NCI-H748 (cell line): ENCODE data around the gene FAIM2.
"Not testable (repeated sequence)": the region's sequence is repeated elsewhere in the genome, so short reads cannot be mapped to it uniquely, and the experiment has no call there.

ENCODE experiments used
- DNase-seq: peaks from one replicate; lab custom pipeline; 2025; ENCODE audit not compliant: unreplicated experiment; lab: John Stamatoyannopoulos, UW

The FAIM2 gene

DNA sequence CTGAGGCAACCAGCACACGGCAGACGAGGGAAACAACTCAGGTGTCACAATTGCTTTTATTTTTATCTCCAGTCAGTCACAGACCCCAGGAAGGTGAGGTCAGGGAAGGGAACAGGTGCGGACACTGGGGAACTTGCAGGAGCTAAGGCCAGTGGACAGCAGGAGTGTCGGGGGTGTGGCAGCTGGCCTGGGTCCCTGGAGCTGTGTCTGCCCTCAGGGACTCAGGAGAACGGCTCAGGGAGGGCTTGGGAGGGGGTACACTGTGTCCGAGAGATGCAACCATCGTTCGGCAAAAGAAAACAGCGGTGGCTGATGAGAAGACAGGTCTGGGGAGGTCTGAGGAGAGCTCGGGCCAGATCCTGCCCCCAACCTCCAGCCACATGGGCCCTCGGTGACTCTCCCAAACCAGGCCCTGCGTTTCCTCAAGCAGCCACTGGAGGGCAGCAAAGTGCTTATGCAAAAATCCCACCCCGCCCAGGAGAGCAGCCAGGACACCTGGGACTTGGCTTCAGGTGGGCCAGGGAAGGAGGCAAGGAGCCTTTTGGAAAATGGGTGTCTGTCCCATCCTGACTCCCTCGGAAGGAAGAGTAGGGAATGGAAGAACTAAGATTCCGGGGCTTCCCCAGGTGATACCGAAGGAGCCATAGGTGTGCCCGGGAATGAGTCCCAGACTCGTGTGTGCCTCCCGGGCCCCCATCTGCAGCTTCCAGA lies 36.7 kb downstream of the FAIM2 start:
- DNase-seq: peak; percentile 61

DNA sequence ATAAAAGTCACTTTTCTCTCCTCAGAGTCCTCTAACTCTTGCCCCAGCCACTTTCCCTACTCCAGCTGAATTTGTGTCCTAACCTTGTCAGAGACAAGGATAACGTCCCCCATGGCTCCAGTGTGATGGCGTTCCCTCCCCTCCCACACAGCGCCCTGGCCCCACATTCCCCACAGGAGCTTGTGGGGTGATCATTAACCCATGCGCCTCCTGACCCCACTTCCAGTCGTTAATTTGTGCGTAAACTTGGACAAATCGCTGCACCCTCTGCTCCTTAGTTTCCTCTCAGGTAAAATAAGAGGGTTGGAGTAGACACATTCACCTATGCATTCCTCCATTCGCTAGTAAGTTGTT lies 37.9 kb downstream of the FAIM2 start:
- DNase-seq: no peak

DNA sequence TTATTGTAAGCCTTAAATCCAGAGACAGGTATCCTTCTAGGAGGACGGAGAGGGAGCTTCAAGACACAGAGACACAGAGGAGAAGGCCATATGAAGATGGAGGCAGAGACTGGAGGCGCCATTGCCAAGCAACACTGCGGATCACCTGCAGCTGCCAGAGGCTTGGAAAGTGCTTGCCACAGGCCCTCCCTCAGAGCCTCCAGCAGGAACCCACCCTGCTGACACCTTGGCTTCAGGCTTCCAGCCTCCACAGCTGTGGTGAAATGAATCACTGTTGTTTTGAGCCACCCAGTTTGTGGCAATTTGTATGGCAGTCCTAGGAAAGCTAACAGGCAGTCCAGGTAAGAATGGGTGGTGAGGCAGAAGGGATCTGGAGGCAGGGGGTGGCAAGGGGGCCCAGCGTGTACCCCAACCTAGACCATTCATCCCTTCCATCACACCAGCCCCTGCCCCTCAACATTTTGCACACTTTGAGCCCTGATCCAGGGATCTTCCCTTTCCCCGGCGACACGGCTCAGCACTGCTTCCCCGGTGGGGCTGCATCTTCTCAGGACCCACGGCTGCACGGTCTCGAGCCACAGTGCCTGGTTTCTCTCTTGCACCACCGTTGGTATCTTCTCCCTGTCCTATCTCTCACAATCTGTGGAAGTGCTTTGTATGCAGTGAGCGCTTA lies 38.5 kb downstream of the FAIM2 start:
- DNase-seq: no peak

DNA sequence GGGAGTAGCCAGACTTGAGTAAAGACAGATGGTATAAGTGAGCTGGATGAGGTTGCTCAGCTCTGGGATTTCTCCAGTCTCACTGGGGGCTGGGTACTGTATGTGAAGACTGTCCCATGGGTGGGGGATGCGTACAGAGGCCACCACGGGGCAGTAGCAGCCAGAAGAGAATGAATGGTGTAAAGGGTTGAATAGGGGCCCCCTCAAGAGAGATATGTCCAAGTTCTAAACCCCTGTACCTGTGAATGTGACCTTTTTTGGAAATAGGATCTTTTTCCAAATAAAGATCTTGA lies 39.0 kb downstream of the FAIM2 start:
- no peak for DNase-seq

DNA sequence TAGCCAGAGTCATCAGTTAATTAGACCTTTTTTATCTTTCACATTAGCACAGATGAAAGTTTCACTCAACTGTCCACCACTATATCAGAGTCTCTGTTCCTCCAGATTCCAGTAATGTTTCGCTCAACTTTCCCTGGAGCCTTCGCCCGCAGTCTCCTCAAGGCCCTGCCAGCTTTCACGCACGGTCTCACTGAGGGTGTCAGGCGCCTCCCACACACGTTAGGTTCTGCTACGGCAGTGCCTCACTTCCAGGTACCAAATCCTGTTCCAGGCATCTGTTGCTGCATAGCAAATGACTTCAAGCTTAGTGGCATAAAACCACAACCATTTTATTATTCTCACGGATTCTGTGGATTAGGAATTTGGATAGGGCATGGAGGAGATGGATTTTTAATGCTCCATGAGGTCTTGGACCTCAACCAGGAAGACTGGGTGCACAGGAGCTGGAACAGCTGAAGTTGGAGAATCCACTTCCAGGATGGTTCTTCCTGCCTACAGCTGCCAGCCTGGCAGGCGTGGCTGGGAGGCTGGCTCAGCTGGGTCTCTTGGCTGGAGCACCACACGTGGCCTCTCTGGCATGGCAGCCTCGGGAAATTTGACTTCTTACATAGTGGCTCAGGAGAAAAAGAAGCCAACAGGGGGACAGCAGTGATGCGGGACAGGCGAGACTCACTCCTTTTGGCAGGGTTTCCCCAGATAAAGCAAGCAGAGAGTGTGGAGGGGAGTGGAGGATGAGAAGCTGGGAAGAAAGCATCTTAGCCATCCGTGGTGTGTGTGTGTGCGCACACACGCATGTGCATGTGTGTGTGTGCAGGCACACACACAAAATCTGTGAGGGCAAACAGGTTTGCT lies 39.5 kb downstream of the FAIM2 start:
- DNase-seq: no peak

DNA sequence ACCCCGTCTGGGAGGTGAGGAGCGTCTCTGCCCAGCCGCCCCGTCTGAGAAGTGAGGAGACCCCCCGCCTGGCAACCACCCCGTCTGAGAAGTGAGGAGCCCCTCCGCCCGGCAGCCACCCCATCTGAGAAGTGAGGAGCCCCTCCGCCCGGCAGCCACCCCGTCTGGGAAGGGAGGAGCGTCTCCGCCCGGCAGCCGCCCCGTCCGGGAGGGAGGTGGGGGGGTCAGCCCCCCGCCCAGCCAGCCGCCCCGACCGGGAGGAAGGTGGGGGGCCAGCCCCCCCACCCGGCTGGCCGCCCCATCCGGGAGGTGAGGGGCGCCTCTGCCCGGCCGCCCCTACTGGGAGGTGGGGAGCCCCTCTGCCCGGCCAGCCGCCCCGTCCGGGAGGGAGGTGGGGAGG lies 42.8 kb downstream of the FAIM2 start:
- not testable (repeated sequence) for DNase-seq

DNA sequence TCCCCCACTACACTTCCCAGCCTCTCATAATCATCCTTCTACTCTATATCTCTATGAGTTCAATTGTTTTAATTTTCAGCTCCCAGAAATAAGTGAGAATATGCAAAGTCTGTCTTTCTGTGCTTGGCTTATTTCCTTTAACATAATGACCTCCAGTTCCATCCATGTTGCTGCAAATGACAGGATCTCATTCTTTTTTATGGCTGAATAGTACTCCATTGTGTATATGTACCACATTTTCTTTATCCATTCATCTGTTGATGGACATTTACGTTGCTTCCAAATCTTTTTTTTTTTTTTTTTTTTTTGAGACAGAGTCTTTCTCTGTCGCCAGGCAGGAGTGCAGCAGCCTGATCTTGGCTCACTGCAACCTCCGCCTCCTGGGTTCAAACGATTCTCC lies 47.8 kb downstream of the FAIM2 start:
- not testable (repeated sequence) for DNase-seq

DNA sequence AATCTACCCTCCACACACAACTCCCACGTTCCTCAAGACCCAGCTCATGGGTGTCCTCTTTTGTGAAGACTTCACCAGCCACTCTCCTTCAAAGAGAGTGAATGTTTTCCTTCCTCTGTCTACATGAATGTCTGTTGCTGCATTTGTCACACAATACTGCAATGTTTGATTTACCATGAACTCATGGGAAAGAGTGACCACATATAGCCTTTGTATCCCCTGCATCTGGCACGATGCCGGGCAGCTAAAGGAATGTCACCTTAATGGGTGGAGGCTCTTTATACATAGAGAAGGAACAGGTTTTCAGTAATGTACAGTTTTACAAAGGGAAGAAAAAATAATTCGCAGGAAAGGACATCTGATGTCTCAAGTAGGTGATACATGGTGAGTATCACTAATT lies 48.7 kb downstream of the FAIM2 start:
- no peak for DNase-seq

DNA sequence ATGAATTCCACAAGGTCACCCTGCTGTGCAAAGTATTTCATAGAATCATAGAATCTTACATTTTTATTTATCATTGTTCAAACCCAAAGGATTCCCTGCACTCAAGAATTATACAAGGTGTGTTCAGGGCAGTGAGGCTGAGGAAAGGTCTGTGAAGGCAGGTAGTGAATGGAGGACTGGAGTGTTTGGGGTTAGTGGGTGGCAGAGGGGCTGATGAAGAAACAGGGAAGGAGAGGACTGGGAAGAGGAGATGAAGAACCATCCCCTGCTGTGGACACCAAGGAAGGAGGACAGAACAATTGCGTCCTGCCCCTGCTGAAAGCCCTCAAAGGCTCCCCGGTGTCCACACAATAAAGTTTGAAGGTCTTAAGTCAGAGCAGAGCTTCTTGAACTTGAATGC lies 50.0 kb downstream of the FAIM2 start:
- no peak for DNase-seq

DNA sequence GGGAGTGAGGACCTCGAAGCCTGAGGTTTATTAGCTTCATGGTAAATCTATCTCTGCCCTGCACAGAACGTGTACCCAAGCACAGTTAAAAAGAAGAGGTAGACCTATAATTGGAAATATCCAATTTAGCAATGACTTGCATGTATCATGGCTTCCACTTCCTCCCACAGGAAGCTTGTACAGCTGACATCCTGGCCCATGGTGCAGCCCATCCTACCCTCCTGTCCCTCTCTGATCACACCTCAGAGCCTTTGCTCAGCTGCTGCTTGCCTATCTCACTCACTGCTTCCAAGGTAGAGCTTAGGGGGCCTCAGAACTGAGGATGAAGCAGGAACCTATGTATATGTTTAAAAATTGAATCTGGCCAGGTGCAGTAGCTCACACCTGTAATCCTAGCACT lies 56.5 kb downstream of the FAIM2 start:
- DNase-seq: no peak

DNA sequence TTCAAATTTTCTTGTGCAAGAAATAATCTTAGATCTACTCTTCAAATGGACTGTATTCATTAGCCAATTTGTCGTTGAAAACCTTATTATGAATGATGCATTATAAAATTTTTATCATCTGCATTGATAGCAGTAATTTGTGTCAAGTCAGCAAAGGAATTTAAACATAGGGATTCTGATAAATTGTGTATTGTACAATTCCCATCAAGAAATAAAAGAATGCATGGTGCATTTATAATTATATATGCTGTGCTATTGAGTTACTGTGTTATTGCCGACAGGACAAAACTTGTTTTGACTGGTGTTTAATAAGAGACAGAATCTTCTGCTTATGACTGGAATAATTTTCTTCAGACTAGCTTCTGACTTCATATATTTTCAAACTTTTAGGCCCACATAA lies 57.7 kb downstream of the FAIM2 start:
- no peak for DNase-seq

DNA sequence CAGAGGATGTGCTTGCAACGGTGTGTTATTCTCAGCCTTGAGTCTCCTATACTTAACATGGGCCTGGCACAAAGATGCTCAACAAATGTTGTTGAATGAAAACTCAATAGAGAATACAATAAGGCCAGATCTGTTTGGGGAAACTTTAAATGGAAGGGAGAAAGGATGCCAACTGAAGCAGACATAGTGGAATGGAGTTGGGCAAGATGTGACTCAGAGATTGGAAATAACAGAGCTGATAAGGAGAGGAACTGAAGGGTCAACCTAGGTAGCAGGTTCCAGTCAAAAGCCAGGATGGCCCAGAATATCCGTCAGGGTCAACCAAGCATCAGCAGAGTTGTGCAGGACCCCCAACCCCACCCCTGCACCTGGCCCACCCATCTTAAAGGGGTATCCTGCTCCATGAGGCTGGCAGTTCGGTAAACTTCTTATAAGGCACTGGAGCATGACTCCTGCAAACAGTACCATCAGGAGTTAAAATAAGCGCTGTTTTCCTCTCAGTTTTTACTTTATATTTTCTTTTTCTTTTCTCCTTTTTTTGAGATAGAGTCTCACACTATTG lies 59.7 kb downstream of the FAIM2 start:
- DNase-seq: no peak

DNA sequence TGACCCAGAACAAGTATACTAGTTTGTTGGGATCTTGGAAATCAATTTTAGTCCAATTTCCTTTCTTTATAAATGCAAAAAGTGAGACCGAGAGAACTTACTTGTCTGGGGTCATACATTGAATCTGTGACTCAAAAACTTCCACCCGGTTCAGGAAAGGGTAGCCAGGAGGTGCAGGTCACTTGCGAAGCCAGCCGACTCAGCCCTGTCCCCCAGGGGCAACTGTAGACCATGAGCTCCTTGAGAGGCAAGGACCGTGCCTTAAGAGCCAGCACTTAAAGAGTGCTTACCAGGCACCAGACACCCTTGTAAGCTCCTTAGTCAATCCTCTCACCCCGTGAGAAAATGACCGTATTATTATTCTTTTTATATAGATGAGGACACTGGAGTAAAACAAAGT lies 60.3 kb downstream of the FAIM2 start:
- no peak for DNase-seq

DNA sequence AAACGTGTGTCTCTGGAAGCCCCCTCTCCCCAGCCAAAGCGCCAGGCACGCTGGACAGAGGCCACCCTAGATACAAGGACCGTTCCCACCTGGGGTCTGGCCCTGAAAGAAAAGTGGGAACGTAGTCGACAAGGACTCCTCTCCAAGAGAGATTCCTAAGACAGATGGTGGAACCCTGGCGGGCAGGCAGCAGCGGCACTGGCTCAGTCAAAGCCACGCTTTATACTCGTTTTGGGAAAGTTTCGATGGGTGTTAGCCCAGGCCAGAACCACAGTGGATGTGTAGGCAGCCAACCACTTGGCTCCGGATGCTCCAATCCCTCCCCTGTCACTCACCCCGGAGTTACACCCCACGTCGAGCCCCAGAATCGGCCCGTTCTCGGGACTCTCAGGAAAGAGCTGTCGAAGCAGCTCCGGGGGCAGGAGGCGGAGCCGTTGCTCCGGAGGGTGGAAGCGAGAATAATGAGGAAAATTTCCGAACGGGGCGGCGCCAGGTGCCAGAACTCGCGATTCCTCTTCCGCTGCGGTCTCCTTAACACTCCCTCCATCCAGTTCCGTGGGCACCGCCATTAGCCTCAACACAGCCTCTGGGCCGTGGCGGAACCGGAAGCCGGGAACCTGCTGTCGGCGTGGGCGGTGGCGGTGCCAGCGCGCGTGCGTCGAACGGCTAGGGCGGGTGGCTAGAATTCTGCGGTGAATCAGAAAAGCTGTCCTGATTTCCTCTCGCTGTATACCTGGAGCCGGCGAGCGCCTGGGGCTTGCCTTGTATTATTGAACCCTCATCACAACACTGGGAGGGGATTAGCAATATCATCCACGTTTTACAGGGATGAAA lies 61.0 kb downstream of the FAIM2 start, which contains the start of gene BCDIN3D:
BCDIN3D (minus strand) TSS at position 588 of the 834 bp plus-strand sequence; CDS start at position 569, 19 bp downstream.
- peak; percentile 92 for DNase-seq

DNA sequence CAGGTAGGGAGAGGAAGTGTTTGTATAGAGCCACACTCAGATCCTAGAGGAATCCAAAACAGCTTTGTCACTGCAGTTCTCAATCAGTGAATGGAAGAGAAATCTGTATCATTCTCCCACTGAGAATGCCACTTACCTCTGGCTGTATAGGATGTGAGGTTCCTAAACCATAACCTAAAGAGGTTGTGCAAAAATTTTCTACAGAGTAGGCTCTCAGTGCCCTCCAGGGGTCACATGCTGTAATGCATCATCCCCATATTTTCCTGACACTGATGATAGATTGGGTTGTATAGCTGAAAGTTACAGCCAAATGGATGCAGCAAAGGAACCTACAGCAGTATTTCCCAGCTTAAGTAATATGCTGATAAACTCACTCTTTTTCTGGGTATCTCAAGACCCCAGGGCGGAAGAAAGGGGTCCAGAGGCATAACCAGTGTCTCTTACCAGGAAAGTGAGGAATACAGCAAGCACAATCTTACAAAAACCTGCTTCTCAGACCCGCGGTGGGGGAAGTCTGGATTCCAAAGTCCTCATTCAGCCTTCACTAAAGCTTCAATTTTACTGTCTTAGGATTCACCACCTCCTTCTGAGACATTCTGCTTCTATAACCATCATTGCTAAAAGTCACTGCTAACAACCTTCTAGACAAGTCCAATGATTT lies 64.6 kb downstream of the FAIM2 start:
- peak; percentile 58 for DNase-seq

DNA sequence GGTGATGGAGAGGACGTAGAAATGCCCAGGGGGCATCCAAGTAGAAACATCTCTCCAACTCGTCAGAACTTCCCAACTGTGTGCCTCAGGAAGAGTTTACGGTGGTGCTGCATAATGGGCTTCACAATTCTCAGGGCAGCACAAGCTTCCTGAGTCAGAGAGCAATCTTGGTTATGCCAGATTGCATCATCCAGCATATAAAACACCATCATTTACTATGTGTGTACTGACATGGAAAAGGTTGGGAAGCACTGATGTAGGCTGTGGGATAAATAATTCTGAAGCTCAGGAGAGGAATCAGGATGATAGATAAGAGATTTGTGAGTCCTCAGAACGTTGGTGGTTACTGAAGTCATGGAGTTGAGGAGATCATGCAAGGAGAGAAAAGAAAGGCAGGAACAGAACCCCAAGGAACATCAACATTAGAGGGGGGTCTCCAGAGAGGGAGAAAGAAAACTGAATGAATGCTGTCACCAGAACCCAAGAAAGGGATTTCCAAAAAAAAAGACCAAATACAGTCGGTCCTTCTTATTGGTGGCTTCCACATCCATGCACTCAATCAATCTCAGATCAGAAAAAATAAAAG lies 70.8 kb downstream of the FAIM2 start:
- DNase-seq: no peak

DNA sequence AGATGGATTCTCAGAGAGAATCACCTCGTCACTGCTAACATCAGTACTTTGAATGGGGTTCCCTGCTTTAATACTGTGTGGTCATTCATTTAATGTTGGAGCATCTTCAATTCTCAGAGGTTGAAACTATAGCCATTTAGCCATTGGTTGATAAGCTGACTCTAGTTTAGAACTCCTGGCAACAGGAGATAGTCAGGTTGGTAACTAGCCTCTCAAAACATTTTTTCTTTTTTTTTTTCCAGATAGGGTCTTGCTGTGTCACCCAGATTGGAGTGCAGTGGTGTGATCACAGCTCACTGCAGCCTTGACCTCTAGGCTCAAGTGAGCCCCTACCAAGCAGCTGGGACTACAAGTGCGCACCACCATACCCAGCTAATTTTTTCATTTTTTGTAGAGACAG lies 72.0 kb downstream of the FAIM2 start:
- DNase-seq: no peak

DNA sequence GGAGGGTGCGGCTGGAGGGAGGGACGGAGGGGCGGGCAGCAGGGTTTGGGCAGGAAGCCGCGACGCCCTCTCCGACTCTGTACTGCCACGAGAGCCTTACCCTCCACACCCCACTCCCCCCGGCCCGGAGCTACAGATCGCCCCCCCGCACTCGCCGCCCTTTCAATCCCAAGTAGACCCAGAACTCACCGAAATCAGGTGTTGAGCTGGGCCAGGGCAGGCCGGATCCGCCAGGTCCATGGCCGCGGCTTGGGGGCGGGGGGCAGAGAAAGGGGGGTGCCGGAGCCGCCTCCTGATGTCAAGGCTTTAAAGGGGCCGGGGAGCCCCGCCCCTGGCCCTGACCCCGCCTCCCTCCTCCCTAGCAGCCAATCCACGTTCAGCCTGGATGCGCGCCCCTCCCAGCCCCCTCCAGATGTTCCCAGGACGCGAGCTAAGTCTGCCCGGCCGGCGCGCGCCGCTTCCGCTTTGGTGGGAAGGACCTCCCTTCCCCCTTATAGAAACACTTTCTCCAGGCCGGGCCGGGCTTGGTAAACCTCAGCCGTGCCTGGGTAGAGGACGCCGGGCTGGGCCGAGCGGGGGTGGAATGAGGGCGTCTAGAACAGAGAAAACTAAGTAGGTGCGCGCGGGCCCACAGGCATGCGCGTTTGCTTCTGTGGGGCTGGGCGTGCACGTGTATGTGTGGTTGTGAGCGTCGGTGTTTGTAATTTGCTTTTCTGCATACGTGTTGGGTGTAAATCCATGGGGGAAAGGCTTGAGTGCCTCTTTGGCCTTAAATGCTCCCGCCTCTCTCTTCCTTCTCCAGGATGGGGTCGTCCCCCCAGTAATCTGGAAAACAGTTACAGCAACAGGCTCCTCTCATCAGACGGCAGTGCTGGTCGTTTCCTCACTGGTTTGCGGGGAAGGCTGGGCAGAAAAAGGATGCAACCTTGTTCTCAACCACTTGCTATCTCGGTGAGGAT lies 75.3 kb downstream of the FAIM2 start, which contains the start of gene NCKAP5L:
NCKAP5L (minus strand) TSS at position 281 of the 959 bp plus-strand sequence. CDS start 24,369 bp downstream, outside the sequence.
- DNase-seq: peak; percentile 96
